Activated T-helper 1 cell treated with anti-CD3 and anti-CD28 coated beads, Interleukin-12 subunit alpha, Interleukin-12 subunit beta, Interleukin-2, Interleukin-4 antibody, amounts not matched to agents 30 ng/mL and 10 ng/mL and 1 ng/mL, durations not matched to agents 14 hours and 24 hours and 36 hours (primary cell): ENCODE data around the gene ZFAND3. TPM values are rescaled to one million over a fixed set of nuclear protein-coding genes. Genes with fewer than 3 reads are reported as not detected.
A peak's percentile ranks its signal among the peaks of the same experiment; 100 is the strongest.
"Not testable (repeated sequence)": the region's sequence is repeated elsewhere in the genome, so short reads cannot be mapped to it uniquely, and the experiment has no call there.

ENCODE experiments used
- DNase-seq: peaks from one replicate; pipeline ENCODE4 v3.0.0; 2021; ENCODE audit warnings: low spot score
- H3K27ac Mint-ChIP-seq: one replicate; pipeline ENCODE4 v1.8.0; 2021; ENCODE audit warnings: mild to moderate bottlenecking, mixed read lengths
- H3K27me3 Mint-ChIP-seq: one replicate; pipeline ENCODE4 v1.8.0; 2022; ENCODE audit warnings: mild to moderate bottlenecking, moderate library complexity, mixed read lengths; ENCODE audit not compliant: insufficient read depth
- H3K36me3 Mint-ChIP-seq: one replicate; pipeline ENCODE4 v1.8.0; 2021; ENCODE audit warnings: low read depth, mixed read lengths
- H3K4me1 Mint-ChIP-seq: one replicate; pipeline ENCODE4 v1.8.0; 2021; ENCODE audit warnings: low read depth, mixed read lengths
- H3K4me3 Mint-ChIP-seq: one replicate; pipeline ENCODE4 v1.8.0; 2021; ENCODE audit warnings: mild to moderate bottlenecking, moderate library complexity, mixed read lengths
- H3K9me3 Mint-ChIP-seq: one replicate; pipeline ENCODE4 v1.8.0; 2021; ENCODE audit warnings: mixed read lengths
- intact Hi-C: fragments of 100-400 bp; cut with micrococcal nuclease; formaldehyde crosslinking; loops from one replicate; pipeline ENCODE4 v1.15.1; 2024
- total RNA-seq: library from RNA; stranded (reverse); gene quantifications from 2 replicates; pipeline ENCODE4 v1.2.3, GENCODE V29; 2022

Gene ZFAND3
- total RNA-seq, 1 donor from 2014 or later, result 44.1 TPM

DNA sequence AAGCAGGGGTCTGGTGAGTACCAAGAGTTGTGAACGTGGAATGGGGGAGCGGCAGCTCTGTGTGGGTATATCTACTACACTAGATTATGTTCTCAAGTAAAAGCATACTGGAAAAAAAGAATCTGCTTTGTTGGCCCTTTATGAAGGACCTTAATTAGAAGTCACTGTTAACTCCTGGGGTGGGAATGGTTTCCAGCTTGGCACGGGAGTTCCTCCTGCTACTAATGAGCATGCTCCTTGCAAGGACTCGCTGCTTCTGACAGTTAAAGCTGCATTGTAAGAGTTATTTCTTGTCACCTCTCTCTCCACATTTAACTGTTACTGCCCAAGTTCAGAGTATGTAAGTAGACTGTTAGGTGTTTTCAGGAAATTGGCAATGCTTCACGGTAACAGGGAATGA lies 292.7 kb downstream of the ZFAND3 start:
- no peaks in the 10 kb centered on the region for H3K9me3 Mint-ChIP-seq
- H3K4me1 Mint-ChIP-seq, result peaks cover 4% of the 10 kb centered on the region
- H3K27ac Mint-ChIP-seq, result no peak overlapping the region
- H3K36me3 Mint-ChIP-seq, result no peaks in the 10 kb centered on the region
- no peak for DNase-seq
- intact Hi-C loops, result no loop called here
- no peak overlapping the region for H3K4me3 Mint-ChIP-seq
- no peaks in the 10 kb centered on the region for H3K27me3 Mint-ChIP-seq

DNA sequence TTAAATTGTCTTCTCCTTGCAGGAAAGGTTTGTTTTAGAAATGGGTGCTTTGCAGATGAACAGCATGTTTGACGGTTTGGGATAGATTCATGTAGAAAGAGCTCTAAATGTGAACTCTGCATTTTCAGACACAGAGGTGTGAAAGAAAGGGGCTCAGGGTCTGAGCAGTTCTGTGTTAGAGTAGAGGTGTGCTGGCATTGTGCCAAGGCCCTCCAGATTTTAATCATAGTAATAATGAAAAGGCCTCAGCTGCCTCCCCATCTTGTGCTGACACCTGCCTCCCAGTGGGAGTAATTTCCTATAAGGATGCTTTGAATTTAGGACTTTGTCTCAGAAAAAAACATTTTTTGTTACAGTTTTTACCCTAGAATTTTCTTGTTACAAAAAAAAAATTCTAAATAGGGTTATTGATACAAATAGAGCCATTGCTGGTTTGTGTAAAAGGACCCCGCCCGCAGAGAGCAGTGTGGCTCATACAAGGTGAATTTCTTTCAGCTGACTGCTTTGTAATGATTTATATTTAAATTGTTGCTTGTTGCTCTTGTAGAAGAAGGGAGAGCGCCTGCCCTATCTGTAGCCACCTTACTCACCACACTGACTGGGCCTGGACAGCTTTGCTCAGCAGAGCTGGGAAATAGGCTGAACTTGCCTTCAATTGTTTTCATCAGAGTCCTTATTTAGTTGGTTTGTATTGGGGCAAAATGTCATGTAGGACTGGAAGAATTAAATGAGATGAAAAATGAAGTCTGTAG lies 294.5 kb downstream of the ZFAND3 start:
- DNase-seq, result no peak
- Mint-ChIP-seq H3K27me3 (no peaks in the 10 kb centered on the region), H3K4me1 (peaks cover 4% of the 10 kb centered on the region), H3K27ac (peak overlapping the region; percentile 36), H3K36me3 (peaks cover 4% of the 10 kb centered on the region), H3K9me3 (no peaks in the 10 kb centered on the region), H3K4me3 (no peak overlapping the region)
- intact Hi-C loops, result no loop called here

- Mint-ChIP-seq H3K27ac (no peak overlapping the region), H3K27me3 (no peaks in the 10 kb centered on the region), H3K9me3 (no peaks in the 10 kb centered on the region), H3K4me1 (peaks cover 4% of the 10 kb centered on the region), H3K36me3 (peaks cover 7% of the 10 kb centered on the region), H3K4me3 (no peak overlapping the region)
- intact Hi-C loops, result no loop called here
- no peak for DNase-seq
These were observed 295.6 kb downstream of the ZFAND3 start for GRCh38 chr6:38114976-38115625.

GRCh38 chr6:38115626-38116008 lies 296.1 kb downstream of the ZFAND3 start:
- intact Hi-C loops, result no loop called here
- Mint-ChIP-seq H3K36me3 (peaks cover 7% of the 10 kb centered on the region), H3K4me1 (peaks cover 2% of the 10 kb centered on the region), H3K9me3 (no peaks in the 10 kb centered on the region), H3K27ac (no peak overlapping the region), H3K4me3 (no peak overlapping the region), H3K27me3 (no peaks in the 10 kb centered on the region)
- no peak for DNase-seq

- DNase-seq, result no peak
- Mint-ChIP-seq H3K27ac (no peak overlapping the region), H3K4me3 (no peak overlapping the region), H3K9me3 (no peaks in the 10 kb centered on the region), H3K27me3 (no peaks in the 10 kb centered on the region), H3K4me1 (no peaks in the 10 kb centered on the region), H3K36me3 (peaks cover 7% of the 10 kb centered on the region)
- intact Hi-C loops, result no loop called here
These were observed 296.7 kb downstream of the ZFAND3 start for GRCh38 chr6:38116248-38116647.

DNA sequence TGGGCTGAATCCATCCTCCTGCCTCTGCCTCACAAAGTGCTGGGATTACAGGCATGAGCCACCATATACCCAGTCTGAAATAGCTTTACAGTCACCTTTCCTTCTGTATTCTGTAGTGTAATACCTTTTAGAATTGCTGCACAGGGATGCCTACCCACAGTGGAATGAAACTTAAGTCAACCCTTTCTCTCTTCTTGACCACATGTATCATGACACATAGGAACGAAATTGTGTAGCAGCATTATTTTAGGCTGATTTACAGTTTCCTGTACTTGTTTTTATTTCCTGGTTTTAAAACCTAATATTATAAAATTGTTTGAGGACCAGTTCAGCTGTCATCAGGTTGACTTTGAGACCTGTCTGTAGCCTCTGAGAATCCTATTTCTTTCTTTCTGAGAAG lies 297.8 kb downstream of the ZFAND3 start:
- DNase-seq, result no peak
- Mint-ChIP-seq H3K4me3 (no peak overlapping the region), H3K4me1 (no peaks in the 10 kb centered on the region), H3K27me3 (no peaks in the 10 kb centered on the region), H3K27ac (no peak overlapping the region), H3K36me3 (peaks cover 13% of the 10 kb centered on the region), H3K9me3 (no peaks in the 10 kb centered on the region)
- intact Hi-C loops, result no loop called here

GRCh38 chr6:38118791-38119365 lies 299.4 kb downstream of the ZFAND3 start:
- H3K27me3 Mint-ChIP-seq, result no peaks in the 10 kb centered on the region
- peaks cover 13% of the 10 kb centered on the region for H3K36me3 Mint-ChIP-seq
- no peaks in the 10 kb centered on the region for H3K9me3 Mint-ChIP-seq
- no peaks in the 10 kb centered on the region for H3K4me1 Mint-ChIP-seq
- no peak overlapping the region for H3K27ac Mint-ChIP-seq
- intact Hi-C loops, result no loop called here
- H3K4me3 Mint-ChIP-seq, result no peak overlapping the region
- no peak for DNase-seq

DNA sequence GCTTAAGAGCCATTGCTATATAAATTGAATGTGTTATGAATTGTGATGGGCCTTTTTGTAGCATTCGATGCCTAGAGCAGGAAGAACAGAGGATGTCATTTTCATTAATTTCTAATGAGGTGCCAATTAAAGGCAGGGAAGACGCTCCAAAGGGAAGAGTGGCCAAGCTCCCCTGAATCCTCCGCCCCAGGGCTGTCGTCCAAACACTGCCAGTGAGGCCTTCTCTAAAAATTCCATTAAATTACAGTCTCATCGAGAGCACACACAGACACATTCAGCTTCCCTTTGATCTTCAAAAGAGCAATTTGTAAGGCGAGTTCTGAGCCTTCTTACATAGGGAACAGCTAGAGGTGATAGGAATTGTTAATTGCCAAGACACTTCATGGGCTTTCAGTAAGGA lies 300.0 kb downstream of the ZFAND3 start:
- Mint-ChIP-seq H3K4me1 (no peaks in the 10 kb centered on the region), H3K36me3 (peaks cover 13% of the 10 kb centered on the region), H3K27me3 (no peaks in the 10 kb centered on the region), H3K9me3 (no peaks in the 10 kb centered on the region), H3K27ac (no peak overlapping the region), H3K4me3 (no peak overlapping the region)
- DNase-seq, result no peak
- intact Hi-C loops, result no loop called here

DNA sequence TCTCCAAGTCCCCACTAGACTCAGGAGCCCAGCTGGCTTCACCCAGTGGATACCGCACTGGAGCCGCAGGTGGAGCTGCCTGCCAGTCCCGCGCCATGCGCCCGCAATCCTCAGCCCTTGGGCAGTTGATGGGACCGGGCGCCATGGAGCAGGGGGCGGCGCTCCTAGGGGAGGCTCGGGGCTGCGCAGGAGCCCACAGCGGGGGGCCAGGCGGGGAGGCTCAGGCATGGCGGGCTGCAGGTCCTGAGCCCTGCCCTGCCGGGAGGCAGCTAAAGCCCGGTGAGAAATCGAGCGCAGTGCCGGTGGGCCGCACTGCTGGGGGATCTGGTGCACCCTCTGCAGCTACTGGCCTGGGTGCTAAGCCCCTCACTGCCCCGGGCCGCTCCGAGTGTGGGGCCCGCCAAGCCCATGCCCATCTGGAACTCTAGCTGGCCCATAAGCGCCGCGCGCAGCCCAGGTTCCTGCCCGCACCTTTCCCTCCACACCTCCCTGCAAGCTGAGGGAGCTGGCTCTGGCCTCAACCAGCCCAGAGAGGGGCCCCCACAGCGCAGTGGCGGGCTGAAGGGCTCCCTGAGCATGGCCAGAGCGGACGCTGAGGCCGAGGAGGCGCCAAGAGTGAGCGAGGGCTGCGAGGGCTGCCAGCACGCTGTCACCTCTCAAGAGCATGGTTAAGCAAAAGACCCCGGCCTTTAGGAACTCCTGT lies 304.8 kb downstream of the ZFAND3 start:
- H3K27me3 Mint-ChIP-seq, H3K9me3 Mint-ChIP-seq, DNase-seq, H3K27ac Mint-ChIP-seq, intact Hi-C loops, H3K4me3 Mint-ChIP-seq, H3K4me1 Mint-ChIP-seq: not testable (repeated sequence)
- H3K36me3 Mint-ChIP-seq, result peaks cover 17% of the 10 kb centered on the region

DNA sequence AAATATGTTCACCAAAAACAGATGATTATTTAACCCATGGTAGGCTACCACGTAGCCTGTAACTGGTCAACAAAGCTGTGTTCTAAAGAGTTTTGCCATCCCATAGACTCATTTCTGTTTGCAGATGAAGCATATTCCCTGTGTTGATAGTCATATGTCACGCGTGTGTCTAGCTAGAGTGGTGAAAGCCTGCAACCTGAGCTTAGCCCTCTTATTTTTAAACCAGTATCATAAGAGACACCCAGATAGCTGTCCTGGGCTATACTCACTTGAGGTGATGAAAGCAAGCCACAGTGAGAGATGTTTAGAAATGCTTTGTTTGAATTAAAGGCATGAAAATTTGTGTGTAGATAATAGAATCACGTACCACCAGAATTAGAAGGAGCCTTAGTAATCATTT lies 307.8 kb downstream of the ZFAND3 start:
- Mint-ChIP-seq H3K4me3 (no peak overlapping the region), H3K4me1 (peaks cover 15% of the 10 kb centered on the region), H3K27me3 (no peaks in the 10 kb centered on the region), H3K9me3 (no peaks in the 10 kb centered on the region), H3K27ac (no peak overlapping the region), H3K36me3 (peaks cover 23% of the 10 kb centered on the region)
- no peak for DNase-seq
- intact Hi-C loops, result no loop called here

GRCh38 chr6:38131527-38131965 lies 312.0 kb downstream of the ZFAND3 start:
- H3K36me3 Mint-ChIP-seq, result peaks cover 27% of the 10 kb centered on the region
- H3K4me3 Mint-ChIP-seq, result peak overlapping the region; percentile 61
- no peaks in the 10 kb centered on the region for H3K27me3 Mint-ChIP-seq
- H3K27ac Mint-ChIP-seq, result peak overlapping the region; percentile 73
- DNase-seq, result no peak
- intact Hi-C loops, result loop anchor here (1.0 to 10.0 kb wide), 3 partner anchors 73 to 337 kb away; no protein-coding TSS in a partner anchor
- H3K9me3 Mint-ChIP-seq, result no peaks in the 10 kb centered on the region
- H3K4me1 Mint-ChIP-seq, result peaks cover 15% of the 10 kb centered on the region

DNA sequence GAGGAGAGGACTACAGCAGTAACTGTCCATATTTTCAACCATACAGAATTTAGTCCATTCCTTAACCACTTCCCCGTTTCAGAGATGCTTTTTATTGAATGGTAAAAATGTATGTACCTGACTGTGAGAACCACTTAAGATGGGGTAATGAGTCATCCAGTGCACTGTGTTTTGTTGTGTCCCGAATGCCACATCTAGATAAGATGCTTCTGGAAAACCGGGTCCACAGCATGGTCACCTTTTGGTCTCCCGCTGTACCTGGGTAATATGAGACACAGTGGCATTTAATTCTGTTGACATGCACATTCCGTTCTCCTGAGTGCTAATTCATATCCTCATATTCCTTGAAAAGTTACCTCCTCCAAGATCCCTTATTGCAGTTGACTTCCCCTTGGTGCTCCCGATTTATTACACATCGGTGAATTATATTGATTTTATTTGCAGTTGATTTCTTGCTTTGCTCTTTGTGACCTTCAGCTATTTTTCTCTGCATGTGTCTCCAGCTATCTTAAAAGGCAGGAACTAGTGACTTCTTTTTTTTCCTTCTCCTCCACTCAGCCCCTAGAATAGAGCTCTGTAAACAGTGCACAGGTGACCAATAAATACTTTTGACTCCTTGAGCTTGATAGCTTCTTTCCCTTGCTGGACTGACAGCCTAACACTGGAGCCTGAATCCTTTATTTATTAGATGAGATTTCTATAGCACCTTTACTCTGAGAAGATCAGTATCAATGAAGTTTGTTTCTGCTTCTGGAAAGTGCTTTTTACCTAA lies 314.6 kb downstream of the ZFAND3 start:
- intact Hi-C loops, result loop anchor here (5.0 to 10.0 kb wide), 2 partner anchors 277 to 339 kb away; no protein-coding TSS in a partner anchor
- H3K9me3 Mint-ChIP-seq, result no peaks in the 10 kb centered on the region
- no peak overlapping the region for H3K27ac Mint-ChIP-seq
- H3K27me3 Mint-ChIP-seq, result no peaks in the 10 kb centered on the region
- no peak for DNase-seq
- H3K4me1 Mint-ChIP-seq, result peaks cover 15% of the 10 kb centered on the region
- H3K36me3 Mint-ChIP-seq, result peaks cover 20% of the 10 kb centered on the region
- no peak overlapping the region for H3K4me3 Mint-ChIP-seq
